ENCODE measurements around the gene PRRT1B.

Gene PRRT1B

DNA sequence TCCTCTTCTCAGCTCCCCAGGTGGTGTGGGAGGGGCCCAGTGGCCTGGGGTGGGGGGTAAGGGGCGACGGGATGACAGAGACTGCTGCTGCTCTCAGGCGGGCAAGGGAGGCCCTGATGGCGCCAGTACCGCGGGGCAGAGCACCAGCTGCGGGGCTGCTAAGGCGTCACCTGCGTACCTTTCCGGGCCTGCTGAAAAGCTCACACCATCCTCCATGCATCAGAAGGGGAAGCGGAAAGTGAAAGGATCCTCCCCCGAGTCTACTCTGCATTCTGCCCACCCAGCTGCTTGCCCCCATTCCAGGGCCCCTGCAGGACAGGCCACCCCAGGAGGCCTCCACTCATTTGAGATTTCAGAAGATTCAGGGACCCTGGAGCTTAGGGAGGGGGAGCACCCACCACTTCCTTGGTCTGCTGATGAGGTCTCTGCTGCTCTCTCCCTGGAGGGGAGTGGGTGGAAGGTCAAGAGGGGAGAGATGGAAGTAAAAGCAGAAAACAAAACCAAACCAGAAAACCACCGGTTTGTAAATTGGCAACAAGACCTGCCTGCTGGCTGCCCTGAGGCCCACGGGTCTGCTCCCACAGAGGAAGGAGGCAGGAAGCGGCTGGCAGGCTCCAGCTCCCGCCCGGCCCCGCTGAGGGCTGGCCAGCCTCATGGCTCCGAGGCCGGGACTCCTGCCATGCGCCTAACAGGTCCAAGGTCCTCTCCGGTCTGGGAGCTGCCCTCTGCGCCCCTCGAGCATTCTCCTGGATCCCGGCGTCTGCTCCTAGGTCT lies 33.6 kb downstream of the PRRT1B start:
- Histone ChIP-seq H3K4me1 (peaks cover 89% of the 10 kb centered on the region), H4K20me1 (peaks cover 84% of the 10 kb centered on the region), H3K36me3 (peaks cover 79% of the 10 kb centered on the region), H3K9ac (peak overlapping the region; percentile 52), H3K27ac (peak overlapping the region; percentile 74), H3K9me3 (no peaks in the 10 kb centered on the region), H3K4me3 (0 out of 2 replicates have a peak overlapping the region, but pooled peaks have one; percentile 17), H3K27me3 (no peaks in the 10 kb centered on the region), H3K4me2 (peak overlapping the region; percentile 85)
- TF ChIP-seq Cebpa-rat (IDR thresholded peaks at IDR 0.05) = no peak

DNA sequence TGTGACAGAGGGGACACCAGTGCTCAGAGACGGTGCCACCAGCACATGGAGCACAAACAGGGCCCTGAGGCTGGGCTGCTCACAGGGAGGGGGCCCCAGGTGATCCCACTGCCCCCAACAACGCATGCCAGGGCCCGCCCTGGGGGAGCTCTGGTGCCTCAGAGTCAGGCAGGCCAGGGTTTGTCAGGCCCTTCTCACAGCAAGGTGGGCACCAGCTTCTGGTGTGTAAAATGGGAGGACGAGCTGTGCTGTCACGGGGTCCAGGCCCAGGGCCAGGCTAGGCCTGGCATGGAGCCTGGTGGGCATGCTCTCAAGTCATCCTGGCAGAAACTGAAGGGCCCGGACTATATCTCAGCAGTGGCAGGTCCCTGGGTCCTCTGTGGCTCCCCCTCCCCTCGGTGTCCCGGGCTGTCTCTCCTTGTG lies 34.5 kb downstream of the PRRT1B start:
- H3K4me3 ChIP-seq = 0 out of 2 replicates have a peak overlapping the region, but pooled peaks have one; percentile 17
- H3K27ac ChIP-seq = peak overlapping the region; percentile 74
- H3K9ac ChIP-seq = peak overlapping the region; percentile 52
- peaks cover 92% of the 10 kb centered on the region for H4K20me1 ChIP-seq
- H3K36me3 ChIP-seq = peaks cover 82% of the 10 kb centered on the region
- no peaks in the 10 kb centered on the region for H3K27me3 ChIP-seq
- peak overlapping the region; percentile 85 for H3K4me2 ChIP-seq
- peaks cover 97% of the 10 kb centered on the region for H3K4me1 ChIP-seq
- TF ChIP-seq Cebpa-rat (IDR thresholded peaks at IDR 0.05) = no peak
- H3K9me3 ChIP-seq = no peaks in the 10 kb centered on the region

DNA sequence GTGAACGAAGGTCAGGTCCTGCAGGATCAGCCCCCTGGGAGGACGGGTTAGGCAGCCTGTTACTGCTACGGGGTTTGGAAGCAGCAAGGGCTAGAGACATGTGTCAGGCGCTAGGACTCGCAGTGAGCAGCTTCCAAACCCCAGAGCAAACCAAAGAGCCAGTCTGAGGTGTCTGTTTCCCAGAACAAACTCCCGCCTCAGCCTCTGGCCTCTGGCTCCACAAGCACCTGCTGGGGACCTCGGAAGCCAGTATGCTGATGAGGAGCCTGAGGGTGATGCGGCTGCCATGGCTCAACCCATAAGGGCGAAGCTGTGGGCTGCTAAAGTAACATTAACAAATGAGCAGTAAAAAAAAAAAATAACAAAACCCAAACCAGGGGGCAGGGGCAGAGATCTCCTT lies 35.0 kb downstream of the PRRT1B start:
- Histone ChIP-seq H3K4me3 (no peak overlapping the region), H3K36me3 (peaks cover 82% of the 10 kb centered on the region), H3K4me2 (peak overlapping the region; percentile 85), H3K4me1 (peaks cover 97% of the 10 kb centered on the region), H3K9ac (peak overlapping the region; percentile 52), H4K20me1 (peaks cover 97% of the 10 kb centered on the region), H3K9me3 (no peaks in the 10 kb centered on the region), H3K27me3 (no peaks in the 10 kb centered on the region), H3K27ac (peak overlapping the region; percentile 74)
- TF ChIP-seq Cebpa-rat (IDR thresholded peaks at IDR 0.05) = no peak

DNA sequence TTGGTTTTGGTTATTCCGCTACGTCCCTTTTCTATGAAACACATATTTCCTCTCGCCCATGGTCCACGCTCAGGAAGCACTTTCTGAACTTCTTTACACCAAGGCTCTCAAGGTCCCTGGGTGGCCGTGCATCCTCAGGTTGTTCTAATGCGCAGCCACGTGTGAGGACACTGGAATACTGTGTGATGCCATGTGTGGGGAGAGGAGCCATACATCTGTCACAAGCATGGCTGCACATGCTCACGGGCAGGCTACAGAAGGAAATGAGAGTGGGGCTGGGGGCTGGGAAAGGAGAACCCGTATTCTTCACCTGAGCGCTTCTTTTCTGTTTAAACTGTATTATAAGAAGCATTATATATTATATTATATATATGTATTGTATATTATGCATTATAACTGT lies 36.7 kb downstream of the PRRT1B start:
- Histone ChIP-seq H3K9ac (no peak overlapping the region), H3K36me3 (peaks cover 69% of the 10 kb centered on the region), H3K4me3 (no peak overlapping the region), H3K9me3 (no peaks in the 10 kb centered on the region), H3K27ac (no peak overlapping the region), H3K4me2 (no peak overlapping the region), H4K20me1 (peaks cover 87% of the 10 kb centered on the region), H3K4me1 (peaks cover 90% of the 10 kb centered on the region), H3K27me3 (no peaks in the 10 kb centered on the region)
- TF ChIP-seq Cebpa-rat (IDR thresholded peaks at IDR 0.05) = no peak

DNA sequence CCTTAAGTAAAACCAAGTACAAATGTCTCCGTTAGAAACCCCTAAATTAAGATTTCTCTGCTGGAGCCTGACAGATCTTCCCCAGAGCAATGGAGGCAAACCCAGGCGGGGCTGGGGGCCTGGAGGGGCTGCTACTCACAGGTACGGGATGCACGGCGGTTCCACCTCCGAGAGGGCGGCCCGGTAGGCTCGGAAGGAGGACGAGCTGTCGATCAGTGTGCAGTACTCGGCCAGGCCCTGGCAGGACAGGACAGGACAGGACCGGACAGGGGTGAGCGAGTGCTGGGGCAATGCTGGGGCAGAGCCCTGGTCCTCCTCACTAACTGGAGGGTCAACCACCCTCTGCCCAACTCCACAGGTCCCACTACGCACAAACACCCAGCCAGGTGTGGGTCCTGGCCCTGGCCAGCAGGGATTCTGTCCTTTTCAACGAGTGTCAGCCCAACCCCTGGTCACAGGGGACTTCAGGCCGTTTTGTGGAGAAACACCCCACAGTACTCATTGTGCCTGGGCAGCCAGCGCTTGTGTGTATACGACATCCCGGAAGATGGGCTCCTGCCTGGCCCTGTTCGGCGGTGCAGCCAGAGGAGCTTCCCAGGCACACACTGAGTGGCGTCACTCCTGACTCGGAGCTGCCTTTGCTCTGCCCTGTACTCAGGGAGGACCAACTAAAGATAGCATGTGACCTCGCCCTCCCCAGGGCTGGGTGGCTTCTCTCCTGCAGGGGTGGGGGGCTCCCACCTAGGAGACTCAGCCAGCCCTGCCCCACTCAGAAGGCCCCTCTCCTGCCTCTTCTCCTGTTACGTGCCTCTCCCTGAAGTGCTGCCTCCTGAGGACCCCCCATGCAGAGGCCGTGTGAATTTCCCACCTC lies 37.4 kb downstream of the PRRT1B start:
- Histone ChIP-seq H3K4me3 (no peak overlapping the region), H4K20me1 (peaks cover 87% of the 10 kb centered on the region), H3K27me3 (no peaks in the 10 kb centered on the region), H3K9me3 (no peaks in the 10 kb centered on the region), H3K27ac (no peak overlapping the region), H3K9ac (no peak overlapping the region), H3K36me3 (peaks cover 70% of the 10 kb centered on the region), H3K4me1 (peaks cover 90% of the 10 kb centered on the region), H3K4me2 (no peak overlapping the region)
- TF ChIP-seq Cebpa-rat (IDR thresholded peaks at IDR 0.05) = no peak

DNA sequence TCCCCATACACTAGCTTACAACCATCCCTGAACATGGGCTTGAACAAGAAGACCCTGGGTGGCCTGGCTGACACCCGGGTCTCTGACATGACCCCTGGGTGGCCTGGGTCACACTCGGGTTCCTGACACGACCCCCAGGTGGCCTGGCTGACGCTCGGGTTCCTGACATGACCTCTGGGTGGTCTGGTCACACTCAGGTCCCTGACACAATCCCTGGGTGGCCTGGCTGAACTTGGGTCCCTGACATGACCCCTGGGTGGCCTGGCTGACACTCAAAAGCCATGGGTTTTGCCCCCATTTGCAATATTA lies 38.0 kb downstream of the PRRT1B start:
- no peak for TF ChIP-seq Cebpa-rat (IDR thresholded peaks at IDR 0.05)
- no peak overlapping the region for H3K4me2 ChIP-seq
- H3K4me1 ChIP-seq = peaks cover 90% of the 10 kb centered on the region
- H3K27ac ChIP-seq = no peak overlapping the region
- H3K9ac ChIP-seq = no peak overlapping the region
- no peaks in the 10 kb centered on the region for H3K27me3 ChIP-seq
- H3K4me3 ChIP-seq = no peak overlapping the region
- H3K36me3 ChIP-seq = peaks cover 76% of the 10 kb centered on the region
- peaks cover 87% of the 10 kb centered on the region for H4K20me1 ChIP-seq
- no peaks in the 10 kb centered on the region for H3K9me3 ChIP-seq

DNA sequence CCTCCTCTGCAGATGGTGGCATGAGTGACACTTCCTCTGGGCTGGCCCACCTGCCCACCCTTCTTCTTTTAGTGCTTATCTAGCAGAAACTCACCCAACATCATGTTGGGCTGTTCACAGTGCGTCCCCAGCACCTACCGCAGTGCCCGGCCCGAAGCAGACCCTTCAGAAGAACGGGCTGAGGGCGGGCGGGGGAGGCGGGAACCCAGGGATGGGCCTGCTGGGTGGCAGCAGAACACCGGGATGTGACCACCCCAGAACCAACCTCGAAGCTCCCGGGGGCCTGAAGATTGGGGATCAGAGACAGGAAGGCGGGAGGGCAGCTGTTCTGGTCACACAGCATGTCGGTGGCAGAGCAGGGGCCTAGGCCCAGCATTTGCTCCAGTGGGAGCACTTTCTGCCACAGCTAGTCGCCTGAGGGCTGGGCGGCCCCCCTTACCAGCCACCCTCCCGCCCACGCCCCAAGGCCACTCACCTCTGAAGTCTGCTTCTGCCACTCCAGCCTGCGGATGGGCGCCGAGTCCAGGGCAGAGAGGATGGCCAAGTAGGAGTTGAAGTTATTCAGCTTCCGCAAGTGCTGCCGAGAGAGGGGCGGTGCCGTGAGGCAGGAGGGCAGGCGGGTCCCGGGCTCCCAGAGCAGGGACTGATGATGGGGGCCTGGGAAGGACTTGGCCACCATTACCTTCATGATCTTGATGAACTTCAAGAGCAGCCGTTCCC lies 38.7 kb downstream of the PRRT1B start:
- H3K9ac ChIP-seq = no peak overlapping the region
- H3K4me2 ChIP-seq = peak overlapping the region; percentile 57; the same call in 1 of the 2 replicates
- no peaks in the 10 kb centered on the region for H3K27me3 ChIP-seq
- H3K4me3 ChIP-seq = no peak overlapping the region
- peaks cover 87% of the 10 kb centered on the region for H4K20me1 ChIP-seq
- no peaks in the 10 kb centered on the region for H3K9me3 ChIP-seq
- 0 out of 2 replicates have a peak overlapping the region, but pooled peaks have one; percentile 1 for H3K27ac ChIP-seq
- peaks cover 88% of the 10 kb centered on the region for H3K4me1 ChIP-seq
- H3K36me3 ChIP-seq = peaks cover 83% of the 10 kb centered on the region
- TF ChIP-seq Cebpa-rat (IDR thresholded peaks at IDR 0.05) = no peak

DNA sequence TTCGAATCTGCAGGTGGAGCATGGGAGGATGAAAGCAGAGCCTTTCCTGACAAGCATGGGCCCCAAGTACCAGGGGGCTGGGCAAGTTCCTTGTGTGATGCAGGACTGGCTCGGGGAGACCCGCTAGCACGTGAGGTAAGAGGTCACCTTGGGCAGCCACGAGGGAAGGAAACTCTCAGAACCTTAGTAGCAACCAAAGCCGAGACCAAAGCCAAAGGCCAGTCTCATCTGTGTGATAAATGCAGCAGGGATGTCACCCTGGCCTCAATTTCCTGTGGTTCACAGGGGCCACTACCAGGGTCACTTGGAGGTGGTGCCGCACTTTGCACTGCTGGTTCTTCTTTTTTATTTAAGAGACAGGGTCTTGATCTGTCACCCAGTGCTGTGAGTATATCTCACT lies 39.5 kb downstream of the PRRT1B start:
- Histone ChIP-seq H3K4me3 (no peak overlapping the region), H3K36me3 (peaks cover 85% of the 10 kb centered on the region), H3K4me1 (peaks cover 88% of the 10 kb centered on the region), H3K27ac (peak overlapping the region; percentile 56; the same call in 1 of the 2 replicates), H4K20me1 (peaks cover 87% of the 10 kb centered on the region), H3K4me2 (peak overlapping the region; percentile 57), H3K27me3 (no peaks in the 10 kb centered on the region), H3K9me3 (no peaks in the 10 kb centered on the region), H3K9ac (no peak overlapping the region)
- no peak for TF ChIP-seq Cebpa-rat (IDR thresholded peaks at IDR 0.05)

DNA sequence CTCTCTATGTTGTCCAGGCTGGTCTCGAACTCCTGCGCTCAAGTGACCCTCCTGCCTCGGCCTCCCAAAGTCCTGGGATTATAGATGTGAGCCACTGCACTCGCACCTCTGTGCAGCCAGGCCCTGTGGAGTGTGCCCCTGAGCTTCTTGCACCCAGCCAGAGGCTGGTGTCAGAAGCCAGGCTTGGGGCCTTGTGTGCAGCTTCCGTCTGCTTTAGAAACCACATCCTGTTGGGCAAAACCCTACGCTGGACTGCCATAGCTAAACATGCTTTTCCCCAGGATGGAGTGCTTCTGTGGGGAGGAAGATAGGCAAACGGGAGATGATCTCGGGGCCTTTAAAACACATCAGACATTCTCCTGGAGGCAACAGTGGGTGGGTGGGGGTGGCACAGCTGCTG lies 40.1 kb downstream of the PRRT1B start:
- TF ChIP-seq Cebpa-rat (IDR thresholded peaks at IDR 0.05) = no peak
- H3K4me2 ChIP-seq = peak overlapping the region; percentile 57
- H3K4me1 ChIP-seq = peaks cover 88% of the 10 kb centered on the region
- H3K4me3 ChIP-seq = no peak overlapping the region
- H4K20me1 ChIP-seq = peaks cover 87% of the 10 kb centered on the region
- no peaks in the 10 kb centered on the region for H3K27me3 ChIP-seq
- H3K27ac ChIP-seq = peak overlapping the region; percentile 56
- H3K9ac ChIP-seq = peak overlapping the region; percentile 62
- H3K9me3 ChIP-seq = no peaks in the 10 kb centered on the region
- H3K36me3 ChIP-seq = peaks cover 82% of the 10 kb centered on the region
